ENCODE results near the gene MYH13.
"Not testable (repeated sequence)": the region's sequence is repeated elsewhere in the genome, so short reads cannot be mapped to it uniquely, and the experiment has no call there.

MYH13 gene

DNA sequence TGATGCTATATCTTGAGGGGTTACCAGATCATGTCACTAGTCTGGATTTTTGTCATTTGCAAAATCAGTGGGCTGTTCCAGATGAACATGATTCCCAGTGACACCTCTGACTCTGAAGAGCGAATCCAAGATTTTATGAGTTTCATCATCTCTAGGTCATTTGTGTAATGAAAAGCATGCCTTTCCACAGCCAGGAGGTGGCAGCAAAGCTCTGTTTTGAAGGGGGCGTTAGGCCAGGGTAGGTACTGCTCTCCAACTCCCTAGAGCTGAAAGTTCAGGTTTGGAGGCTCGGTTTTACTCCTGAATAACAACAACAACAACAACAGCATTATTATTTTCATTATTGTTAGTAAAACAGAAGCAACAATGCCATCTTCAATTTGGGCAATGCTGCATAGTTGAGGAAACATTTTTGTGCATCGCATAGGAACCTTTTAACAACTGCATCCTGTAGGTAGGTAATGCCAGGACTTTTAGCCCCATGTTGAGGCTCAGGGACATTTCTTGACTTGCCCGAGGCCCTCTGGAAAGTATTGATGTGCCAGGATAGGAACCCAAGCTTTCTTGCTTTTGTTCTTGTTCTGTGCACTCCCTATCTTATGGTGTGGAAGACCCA, 77.0 kb downstream of the MYH13 start:
- no peak for DNase-seq

DNA sequence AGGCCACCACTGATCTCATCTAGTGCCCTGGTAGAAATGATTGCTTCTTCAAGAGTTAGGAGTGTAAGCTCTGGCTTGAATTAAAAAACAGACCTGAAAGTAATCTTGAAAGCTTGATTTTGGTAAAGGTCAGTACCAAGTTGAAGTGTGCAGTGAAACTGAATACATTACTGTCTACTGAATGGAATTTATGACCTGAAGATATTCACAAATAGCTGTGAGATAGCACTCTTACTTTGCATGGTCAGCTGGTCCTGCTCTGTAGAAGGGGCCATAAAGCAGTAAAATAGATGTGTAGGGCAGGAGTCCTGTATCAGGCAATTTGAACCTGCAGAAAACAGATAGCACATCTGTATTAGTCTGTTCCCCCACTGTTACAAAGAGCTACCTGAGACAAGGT, 78.6 kb downstream of the MYH13 start:
- DNase-seq = no peak

DNA sequence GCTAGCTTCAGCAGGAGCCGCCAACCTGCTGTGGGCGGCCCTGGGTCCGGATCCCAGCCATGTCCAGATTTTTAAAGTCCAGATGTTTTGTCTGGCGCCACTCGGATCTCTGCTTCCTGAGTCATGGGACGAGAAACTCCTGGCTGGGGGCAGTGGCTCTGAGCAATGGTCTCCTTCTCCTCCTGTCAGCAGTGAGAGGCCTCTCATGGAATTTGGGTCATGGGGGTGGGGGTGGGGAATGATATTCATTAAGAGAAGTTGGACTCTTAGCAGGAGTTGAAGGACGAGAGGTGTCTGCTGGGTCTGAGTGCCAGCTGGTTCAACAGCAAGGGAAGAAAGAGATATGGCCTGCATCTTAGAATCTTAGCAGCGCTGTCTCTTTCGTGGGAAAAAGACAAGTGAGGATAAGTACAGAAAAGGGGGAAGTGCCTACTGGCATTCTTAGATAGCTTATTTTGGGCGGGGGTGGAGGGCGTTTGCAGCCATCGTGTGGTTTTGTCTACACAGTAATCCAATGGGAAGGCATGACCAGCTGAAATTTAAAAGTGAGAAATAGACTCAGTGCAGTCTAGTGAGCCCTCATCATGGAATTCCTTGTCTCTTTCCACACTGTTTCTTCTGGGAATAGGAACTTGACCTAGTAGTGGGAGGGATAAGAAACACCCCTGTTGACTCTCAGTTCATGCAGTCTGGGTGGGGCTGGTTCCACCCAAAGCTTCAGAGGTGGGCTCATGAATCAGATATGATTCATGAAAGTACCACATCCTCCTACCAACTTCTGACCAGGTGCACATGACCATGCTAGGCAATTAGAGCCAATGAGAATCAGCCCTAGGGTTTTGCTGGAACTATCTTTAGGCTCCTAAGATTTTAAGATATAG, 80.5 kb downstream of the MYH13 start:
- no peak for DNase-seq

DNA sequence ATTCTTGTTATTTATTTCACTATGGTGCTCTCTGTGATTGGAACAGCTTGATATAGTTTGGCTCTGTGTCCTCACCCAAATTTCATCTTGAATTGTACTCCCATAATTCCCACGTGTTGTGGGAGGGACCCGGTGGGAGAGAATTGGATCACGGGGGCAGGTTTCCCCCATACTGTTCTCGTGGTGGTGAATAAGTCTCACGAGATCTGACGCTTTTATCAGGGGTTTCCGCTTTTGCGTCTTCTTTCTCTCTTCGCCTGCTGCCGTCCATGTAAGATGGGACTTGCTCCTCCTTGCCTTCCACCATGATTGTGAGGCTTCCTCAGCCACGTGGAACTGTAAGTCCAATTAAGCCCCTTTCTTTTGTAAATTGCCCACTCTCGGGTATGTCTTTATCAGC, 81.2 kb downstream of the MYH13 start:
- not testable (repeated sequence) for DNase-seq

DNA sequence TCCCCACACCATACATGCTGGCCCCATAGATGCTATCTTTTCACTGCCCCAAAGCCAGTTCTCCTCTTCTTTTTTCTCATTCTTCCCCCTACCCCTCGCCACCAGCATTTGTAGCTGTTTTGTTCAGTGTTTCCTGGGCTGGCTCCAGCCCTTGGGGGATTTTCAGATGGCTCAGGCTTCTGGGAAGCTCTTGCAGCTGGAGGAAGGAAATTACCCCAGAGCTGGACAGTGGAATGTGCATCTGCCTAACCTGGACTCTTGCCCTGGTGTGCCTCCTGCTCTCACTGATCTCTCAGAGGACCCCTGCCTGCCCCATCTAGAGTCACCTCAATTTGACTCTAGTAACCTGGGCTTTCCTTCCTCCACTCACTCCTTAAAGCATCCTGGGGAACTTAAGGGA, 82.8 kb downstream of the MYH13 start:
- no peak for DNase-seq

DNA sequence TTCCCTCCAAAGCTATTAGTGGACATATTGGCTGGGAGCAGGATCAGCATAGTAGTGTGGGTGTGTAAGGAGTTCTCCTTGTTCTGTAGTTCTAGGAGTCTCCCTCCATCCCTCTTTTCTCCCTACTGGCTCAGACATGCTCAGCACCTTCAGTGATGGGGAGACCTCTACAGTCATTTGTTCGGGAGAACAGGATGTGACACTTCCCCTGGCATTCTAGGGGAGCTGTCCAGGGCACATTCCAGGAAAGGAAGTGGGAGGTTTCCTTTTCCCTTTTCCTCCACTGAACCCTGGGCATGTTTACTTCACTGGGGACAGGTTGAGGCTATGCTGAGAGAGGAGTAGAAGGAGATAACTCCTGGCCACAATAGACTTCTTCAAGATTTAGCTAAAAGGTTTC, 86.5 kb downstream of the MYH13 start:
- no peak for DNase-seq

DNA sequence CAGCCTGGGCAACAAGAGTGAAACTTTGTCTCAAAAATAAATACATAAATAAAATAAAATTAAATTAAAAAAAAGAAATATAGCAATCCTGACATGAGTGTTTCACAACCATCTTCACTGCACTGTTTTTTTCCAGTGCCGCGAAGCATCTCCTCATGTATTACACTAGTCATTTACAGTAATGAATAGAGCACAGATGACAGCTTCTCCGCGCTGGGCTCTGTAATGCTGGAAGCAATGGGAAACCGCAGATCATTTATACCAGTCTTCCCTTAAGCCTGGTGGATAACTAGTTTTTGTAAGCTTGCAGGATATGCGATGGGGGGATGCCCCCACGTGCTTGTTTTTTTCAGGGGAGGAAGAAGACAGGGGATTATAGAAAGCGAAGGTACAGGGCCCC, 86.9 kb downstream of the MYH13 start:
- DNase-seq = no peak

DNA sequence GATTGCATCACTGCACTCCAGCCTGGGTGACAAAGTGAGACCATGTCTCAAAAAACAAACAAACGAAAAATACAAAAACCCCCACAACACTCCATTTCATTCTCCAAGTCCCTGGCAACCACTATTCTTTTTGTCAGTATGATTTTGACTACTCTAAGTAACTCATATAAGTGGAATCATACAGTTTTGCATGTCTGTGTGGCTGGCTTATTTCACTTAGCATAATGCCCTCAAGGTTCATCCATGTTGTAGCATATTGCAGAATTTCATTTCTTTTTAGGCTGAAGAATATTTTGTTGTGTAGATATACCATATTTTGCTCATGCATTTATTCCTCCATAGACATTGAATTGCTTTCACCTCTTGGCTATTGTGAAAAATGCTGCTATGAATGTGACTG, 92.7 kb downstream of the MYH13 start:
- no peak for DNase-seq

DNA sequence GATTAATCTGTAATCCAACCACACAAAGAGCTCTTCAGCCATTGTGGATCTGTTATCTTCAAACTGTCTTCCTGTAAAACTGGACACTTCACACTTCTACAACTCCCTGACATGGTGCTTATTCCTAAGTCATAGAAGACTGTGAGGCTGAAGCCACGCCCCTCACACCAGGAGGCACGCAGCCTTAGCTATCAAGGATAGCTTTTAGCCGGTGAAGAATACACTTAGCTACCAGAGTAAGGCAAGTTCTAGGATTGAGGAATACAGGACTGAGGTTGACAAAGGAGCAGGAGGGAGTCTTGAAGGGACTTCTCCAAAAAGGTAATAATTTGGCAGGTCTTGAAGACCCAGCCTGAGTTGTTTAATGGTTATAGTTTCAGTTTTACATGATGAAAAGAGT, 94.6 kb downstream of the MYH13 start:
- DNase-seq = no peak

DNA sequence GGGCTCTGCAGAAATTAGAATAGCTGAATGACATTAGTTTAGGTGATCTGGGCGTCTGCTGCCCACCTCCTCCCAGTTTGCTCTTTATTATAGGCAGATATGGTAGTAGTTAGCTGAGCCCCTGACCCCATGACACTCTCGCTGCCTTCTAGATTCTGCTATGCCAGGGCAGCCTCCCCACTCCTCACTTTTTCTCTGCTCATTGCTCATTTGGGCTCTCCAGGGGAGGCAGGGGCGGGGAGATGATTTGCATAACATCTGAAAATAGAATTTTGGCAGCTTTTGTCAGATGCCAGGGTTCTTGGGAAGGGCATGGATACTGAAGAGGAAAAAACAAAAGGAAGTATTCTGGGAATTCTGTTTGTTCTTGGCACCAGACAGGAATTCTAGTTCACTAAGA, 96.4 kb downstream of the MYH13 start:
- no peak for DNase-seq

DNA sequence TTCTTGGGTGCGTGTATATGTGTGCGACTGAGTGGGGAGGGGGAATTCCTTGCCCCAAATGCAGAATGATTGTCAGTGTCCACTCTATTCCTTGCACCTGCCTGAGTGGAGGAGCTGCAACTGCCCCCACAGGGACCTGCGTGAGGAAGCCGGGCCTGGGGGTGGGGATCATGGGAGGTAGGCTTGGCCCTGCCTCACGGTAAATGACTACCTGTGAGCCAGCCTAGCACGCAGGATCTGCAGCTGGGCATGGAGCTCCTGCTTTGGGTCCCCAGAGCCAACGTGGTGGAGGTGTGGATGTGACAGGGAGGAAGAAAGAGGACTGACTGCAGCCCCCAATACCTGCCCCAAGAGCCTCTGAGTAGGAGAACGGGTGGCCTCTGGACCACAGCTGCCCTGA, 97.4 kb downstream of the MYH13 start:
- no peak for DNase-seq

DNA sequence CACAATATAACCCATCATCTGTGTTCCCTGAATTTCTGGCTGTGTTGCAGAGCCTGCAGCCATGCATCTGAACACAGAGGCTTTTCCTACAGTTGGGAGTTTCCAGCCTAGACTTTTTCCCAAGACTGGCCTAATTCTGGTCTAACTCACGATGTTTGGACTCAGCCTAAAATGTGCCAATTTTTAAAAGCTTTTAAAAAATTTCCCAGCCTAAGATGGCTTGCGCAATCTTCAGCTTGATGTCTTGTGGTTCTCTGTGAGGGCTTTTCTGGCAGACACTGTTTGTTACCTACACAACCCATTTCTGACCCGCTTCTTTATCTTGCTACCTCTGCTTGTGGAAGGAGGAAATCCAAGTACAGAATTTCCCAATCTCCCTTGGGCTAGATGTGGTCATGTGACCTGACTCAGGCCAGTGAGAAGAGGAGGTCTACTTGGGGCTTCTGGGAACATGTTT, 101.7 kb downstream of the MYH13 start:
- DNase-seq = no peak

DNA sequence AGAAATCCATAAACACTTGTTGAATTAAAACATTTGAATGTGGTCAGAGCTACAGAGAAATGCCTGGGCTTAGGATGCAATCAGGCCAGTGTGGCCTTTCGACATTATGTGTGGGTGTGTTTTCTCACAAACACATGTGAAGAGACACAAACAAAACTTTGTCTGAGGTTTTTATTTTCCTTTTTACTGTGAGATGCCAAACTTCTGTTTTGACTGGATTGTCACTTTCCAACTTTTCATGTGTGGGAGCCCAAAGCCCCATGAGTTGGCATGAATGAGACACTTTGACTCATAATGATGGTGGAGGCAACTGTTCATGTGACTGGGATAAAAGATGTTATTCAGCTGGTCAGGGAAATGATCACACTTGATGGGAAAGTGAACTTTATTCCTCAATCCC, 102.5 kb downstream of the MYH13 start:
- DNase-seq = no peak

DNA sequence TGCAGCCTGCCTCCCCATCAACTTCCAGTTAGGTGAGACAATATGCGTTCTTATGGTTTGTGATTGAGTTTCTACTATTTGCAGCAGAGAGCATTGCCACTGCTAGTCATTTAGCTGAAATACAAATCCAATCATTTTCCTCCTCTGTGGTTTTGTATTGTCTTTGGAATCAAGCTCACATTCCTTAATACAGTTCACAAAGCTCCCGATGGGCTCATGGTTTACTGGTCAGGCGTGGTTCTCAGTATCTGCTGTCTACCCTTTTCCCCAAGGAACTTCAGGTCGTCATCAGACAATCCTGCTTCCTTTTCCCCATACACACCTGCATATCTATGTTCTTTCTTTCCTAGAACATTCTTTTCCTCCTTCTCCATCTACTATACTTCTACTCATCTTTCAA, 104.8 kb downstream of the MYH13 start:
- DNase-seq = no peak

DNA sequence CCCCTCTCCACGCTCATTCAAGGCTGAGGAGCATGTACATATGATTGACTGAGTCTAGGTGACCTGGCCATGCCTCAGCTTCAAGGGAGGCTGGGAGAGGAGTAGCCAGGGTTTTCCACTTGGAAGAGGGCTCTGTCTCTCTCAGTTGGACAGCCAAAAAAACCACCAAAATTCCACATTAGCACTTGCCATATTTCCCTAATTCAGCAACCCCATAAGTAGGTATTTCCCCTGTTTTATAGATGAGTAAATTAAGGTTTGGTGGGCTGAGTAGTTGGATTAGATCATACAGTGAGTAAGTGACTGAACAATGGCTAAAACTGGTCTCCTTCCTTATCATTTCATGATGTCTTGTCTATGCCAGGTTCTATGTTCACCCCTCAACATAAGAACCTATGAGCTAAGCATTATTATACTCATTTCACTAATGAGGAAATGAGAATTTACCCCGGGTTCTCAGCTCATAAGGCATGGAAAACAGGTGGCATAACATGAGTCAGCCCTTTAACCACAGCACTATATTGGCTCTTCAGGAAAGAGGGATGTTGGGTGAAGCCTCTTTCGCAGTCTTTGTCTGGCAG, 106.4 kb downstream of the MYH13 start:
- DNase-seq = no peak

DNA sequence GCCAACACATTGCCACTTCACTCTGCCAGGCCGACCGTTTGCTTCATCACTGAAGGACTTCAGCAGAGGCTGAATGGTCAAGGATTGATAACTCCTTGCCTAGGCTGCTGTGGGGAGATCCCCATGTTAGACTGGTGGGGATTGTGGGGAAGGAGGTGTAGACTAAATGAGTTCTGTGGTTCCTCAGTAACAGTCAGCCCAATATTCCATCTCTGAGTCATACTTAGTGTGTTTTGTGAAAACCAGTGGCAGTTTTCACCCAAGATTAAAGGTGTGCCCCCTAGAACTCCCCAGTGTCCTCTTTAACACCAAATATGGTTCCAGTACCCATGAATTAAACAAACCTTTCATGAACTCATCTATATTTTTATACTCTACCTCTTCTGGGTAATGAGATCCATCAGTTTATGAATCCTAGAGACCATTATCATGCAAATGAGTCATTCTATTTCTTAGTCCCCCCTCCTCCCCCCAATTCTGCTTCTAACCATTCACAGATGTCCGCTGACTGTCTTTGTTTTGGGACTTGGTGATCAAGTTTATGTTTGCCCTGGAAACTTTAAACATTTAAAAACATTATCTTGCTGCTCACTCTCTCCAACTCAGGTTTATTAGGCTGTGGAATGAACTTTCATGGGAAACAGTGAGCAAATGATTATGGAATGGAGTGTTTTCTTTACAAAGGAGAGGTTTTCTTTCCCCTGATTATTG, 107.6 kb downstream of the MYH13 start:
- no peak for DNase-seq

DNA sequence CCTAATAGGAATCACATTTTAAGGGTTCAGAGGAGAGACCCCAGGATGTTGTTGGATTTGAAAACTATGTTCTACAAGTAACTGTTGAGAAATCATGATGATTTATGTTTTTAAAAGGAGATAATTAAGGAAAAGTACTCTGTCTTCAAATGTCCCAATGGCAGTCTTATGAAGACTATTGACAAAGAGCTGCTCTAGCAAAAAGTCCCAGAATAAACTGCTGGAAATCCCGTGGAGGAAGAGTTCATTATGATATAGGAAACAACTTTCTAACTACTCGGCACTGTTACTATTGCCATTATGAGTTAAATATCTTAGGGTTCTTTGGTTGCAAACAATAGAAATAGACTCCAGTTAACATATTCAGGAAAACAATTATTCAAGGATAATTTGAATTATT, 108.8 kb downstream of the MYH13 start:
- no peak for DNase-seq

DNA sequence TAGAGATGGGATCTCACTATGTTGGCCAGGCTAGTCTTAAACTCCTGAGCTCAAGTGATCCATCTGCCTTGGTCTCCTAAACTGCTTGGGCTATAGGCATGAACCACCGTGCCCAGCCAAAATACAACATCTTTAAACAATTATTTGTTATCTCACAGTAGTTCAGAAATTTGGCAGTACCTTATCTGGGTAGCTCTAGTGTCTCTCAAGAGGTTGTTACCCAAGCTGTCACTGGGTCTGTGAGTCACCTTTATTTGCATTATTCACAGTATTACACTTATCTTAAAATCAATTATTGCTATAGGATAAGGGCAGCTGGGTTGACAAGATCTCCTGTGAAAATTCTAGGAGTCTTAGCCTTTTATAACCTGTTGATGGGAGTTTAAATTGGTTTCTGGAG, 110.4 kb downstream of the MYH13 start:
- DNase-seq = no peak

DNA sequence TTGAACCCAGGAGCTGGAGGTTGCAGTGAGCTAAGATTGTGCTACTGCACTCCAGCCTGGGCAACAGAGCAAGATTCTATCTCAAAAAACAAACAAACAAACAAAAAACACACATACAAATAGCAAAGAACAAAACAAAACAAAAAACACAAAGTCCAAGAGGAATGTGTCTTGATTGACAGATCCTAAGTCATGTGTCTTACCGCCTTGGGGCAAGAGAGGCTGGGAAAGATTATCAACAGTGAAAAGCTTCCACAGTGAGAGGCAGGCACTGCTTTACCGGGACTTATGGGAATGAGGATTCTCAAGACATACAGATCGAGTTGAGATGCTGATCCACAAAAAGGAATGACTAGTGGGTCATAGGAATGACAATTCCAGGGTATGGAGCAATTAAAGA, 111.7 kb downstream of the MYH13 start:
- DNase-seq = no peak

DNA sequence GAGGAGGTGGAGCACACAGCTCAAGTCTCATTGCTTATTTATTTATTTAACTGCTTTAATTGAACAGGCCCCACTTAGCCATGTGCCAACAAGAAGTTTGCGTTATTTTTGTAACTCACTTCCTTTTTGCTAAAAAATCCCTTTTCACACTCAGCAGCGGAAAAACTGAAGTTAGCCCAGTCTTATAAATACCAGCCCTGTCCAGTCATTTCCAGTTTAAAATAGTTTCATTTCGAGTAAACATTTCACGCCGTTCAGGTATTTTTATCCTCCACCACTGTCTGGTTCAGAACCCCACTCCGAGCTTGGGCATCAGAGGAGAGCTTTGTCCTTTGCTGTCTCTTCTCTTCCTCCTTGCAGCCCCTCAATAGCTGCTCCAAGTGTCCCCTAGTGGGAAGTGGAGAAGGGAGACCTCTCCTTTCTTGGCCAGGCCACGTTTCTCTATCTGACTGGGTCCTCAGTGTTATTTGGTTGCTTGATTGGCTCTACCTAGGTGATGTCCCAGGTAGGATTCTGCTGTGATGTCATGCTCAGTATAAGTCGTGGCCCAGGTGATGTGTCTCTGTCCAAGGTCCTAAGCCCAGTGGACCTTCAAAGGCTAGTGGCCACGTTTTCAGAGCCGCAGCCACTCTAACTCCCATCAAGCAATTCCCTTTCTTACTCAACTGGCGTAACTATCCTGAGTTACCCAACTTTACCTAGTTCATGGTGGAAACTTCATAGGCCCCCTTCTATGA, 121.4 kb downstream of the MYH13 start:
- no peak for DNase-seq
